ENCODE measurements around the gene SLC22A2. TPM values are rescaled to one million over a fixed set of nuclear protein-coding genes. Genes with fewer than 3 reads are reported as not detected.

Gene SLC22A2
- total and polyA plus RNA-seq, 2 of the 13 experiments (the other 11 are each of a cell fraction or from before 2014, with no cell fraction given) = not detected

- TF ChIP-seq, protein P1, sequence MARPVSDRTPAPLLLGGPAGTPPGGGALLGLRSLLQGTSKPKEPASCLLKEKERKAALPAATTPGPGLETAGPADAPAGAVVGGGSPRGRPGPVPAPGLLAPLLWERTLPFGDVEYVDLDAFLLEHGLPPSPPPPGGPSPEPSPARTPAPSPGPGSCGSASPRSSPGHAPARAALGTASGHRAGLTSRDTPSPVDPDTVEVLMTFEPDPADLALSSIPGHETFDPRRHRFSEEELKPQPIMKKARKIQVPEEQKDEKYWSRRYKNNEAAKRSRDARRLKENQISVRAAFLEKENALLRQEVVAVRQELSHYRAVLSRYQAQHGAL (CRISPR knock-in tag; IDR thresholded peaks at IDR 0.05; ENCODE audit: not compliant biosample characterization) = no peak
Observed at GRCh38 chr6:160174681-160175080, 83.9 kb downstream of the SLC22A2 start (continued).

- ChIA-PET POLR2A (no interaction called here), CTCF (ENCODE audit: low intra/inter-chr PET ratio, low total read pairs) (no interaction called here)
- Histone ChIP-seq H3K27me3 (ENCODE audit: control insufficient read depth in 1 of 2, insufficient read depth in 2 of 2, low read length in 2 of 2) (no peaks in the 10 kb centered on the region), H3K9me3 (ENCODE audit: low read length) (no peaks in the 10 kb centered on the region), H2AFZ (ENCODE audit: low read length) (no peak overlapping the region), H3K36me3 (replicated peaks in 1 of 2; ENCODE audit: control insufficient read depth in 1 of 2, insufficient read depth in 2 of 2, low read length in 2 of 2) (no peaks in the 10 kb centered on the region), H3K27ac (ENCODE audit: extremely low read length, insufficient read depth, low read length) (no peak overlapping the region), H3K4me1 (ENCODE audit: insufficient read depth, low read length) (peaks cover 10% of the 10 kb centered on the region; the same call in 1 of the 2 replicates), H3K79me2 (ENCODE audit: insufficient read depth, low read length) (no peaks in the 10 kb centered on the region), H3K9ac (ENCODE audit: insufficient read depth, low read depth, low read length) (no peak overlapping the region), H3K4me3 (replicated peaks in 1 of 3; ENCODE audit: insufficient read depth in 1 of 3, low read depth in 2 of 3, low read length in 3 of 3) (no peak overlapping the region), H4K20me1 (ENCODE audit: insufficient read depth, low read length) (no peaks in the 10 kb centered on the region), H3K4me2 (ENCODE audit: low read depth, low read length) (no peak overlapping the region)
- in situ Hi-C loops (cut with HindIII; ENCODE audit: extremely low pct_ligation_motif_present, low pct_unique_long_range_greater_than_20kb) = no loop called here
- ATAC-seq (no peak), DNase-seq (ENCODE audit: low spot score) (no peak), FAIRE-seq (no peak)
- WGBS (ENCODE audit: low lambda C conversion rate) = 36% methylated on average over 9 of the region's 9 CpGs
- no TSS peak for BruUV-seq (replicated peaks)
- intact Hi-C loops (cut with micrococcal nuclease; ENCODE audit: unreplicated experiment) = no loop called here
- no peak for TF ChIP-seq KMT2B (CRISPR knock-in tag; IDR thresholded peaks at IDR 0.05)
- no peak for TF ChIP-seq PTBP1 (IDR thresholded peaks at IDR 0.05; ENCODE audit: low read depth, low read length, poor library complexity, severe bottlenecking)
- TF ChIP-seq, protein P1 (CRISPR knock-in tag; IDR thresholded peaks at IDR 0.05; ENCODE audit: not compliant biosample characterization) = no peak
- TF ChIP-seq ZFP36L1 (CRISPR knock-in tag; IDR thresholded peaks at IDR 0.05) = no peak
- TF ChIP-seq ZC3H13 (CRISPR knock-in tag; IDR thresholded peaks at IDR 0.05) = no peak
- TF ChIP-seq, protein P2, sequence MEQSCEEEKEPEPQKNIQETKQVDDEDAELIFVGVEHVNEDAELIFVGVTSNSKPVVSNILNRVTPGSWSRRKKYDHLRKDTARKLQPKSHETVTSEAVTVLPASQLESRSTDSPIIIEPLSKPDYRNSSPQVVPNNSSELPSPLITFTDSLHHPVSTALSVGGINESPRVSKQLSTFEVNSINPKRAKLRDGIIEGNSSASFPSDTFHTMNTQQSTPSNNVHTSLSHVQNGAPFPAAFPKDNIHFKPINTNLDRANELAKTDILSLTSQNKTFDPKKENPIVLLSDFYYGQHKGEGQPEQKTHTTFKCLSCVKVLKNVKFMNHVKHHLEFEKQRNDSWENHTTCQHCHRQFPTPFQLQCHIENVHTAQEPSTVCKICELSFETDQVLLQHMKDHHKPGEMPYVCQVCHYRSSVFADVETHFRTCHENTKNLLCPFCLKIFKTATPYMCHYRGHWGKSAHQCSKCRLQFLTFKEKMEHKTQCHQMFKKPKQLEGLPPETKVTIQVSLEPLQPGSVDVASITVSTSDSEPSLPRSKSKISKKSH (CRISPR knock-in tag; IDR thresholded peaks at IDR 0.05; ENCODE audit: borderline replicate concordance) = no peak
- no peak for TF ChIP-seq REPIN1 (CRISPR knock-in tag; IDR thresholded peaks at IDR 0.05; ENCODE audit: borderline replicate concordance, low read depth)
- no peak for TF ChIP-seq GATAD2A (CRISPR knock-in tag; IDR thresholded peaks at IDR 0.05)
- TF ChIP-seq POGZ (CRISPR knock-in tag; IDR thresholded peaks at IDR 0.05) = no peak
- TF ChIP-seq HNRNPLL (IDR thresholded peaks at IDR 0.05; ENCODE audit: low read depth, low read length, poor library complexity, severe bottlenecking) = no peak
- no peak for TF ChIP-seq HOXD1 (CRISPR knock-in tag; IDR thresholded peaks at IDR 0.05)
Observed at GRCh38 chr6:160173806-160174527, 84.7 kb downstream of the SLC22A2 start.

Data from HepG2 (cell line).